ENCODE measurements around the gene MYO1D. TPM values are rescaled to one million over a fixed set of nuclear protein-coding genes. Genes with fewer than 3 reads are reported as not detected.

The MYO1D gene
- total RNA-seq, 1 experiment from 2014 or later: 35.7 TPM

- no peaks in the 10 kb centered on the region for H3K79me2 ChIP-seq (ENCODE audit: insufficient read depth, low read length)
- H3K4me2 ChIP-seq (ENCODE audit: low read length): no peak overlapping the region
- intact Hi-C loops (cut with micrococcal nuclease): no loop called here
- no TSS peak for BruUV-seq (replicated peaks)
- H3K9me3 ChIP-seq (ENCODE audit: control insufficient read depth in 1 of 2, insufficient read depth in 1 of 2, low read depth in 1 of 2, low read length in 2 of 2): no peaks in the 10 kb centered on the region
- ChIA-PET CTCF (no interaction called here), RAD21 (ENCODE audit: low non-redundant PET in 1 of 2, low total read pairs in 2 of 2, uncharacterized antibody in 2 of 2, unreplicated experiment in 2 of 2) (no interaction called here), POLR2A (no interaction called here)
- DNase-seq (ENCODE audit: low read depth, low spot score) (no peak), ATAC-seq (no peak)
- no peak for TF ChIP-seq POLR2AphosphoS5 (IDR thresholded peaks at IDR 0.05; ENCODE audit: low read depth, low read length)
- TF ChIP-seq, protein P1, sequence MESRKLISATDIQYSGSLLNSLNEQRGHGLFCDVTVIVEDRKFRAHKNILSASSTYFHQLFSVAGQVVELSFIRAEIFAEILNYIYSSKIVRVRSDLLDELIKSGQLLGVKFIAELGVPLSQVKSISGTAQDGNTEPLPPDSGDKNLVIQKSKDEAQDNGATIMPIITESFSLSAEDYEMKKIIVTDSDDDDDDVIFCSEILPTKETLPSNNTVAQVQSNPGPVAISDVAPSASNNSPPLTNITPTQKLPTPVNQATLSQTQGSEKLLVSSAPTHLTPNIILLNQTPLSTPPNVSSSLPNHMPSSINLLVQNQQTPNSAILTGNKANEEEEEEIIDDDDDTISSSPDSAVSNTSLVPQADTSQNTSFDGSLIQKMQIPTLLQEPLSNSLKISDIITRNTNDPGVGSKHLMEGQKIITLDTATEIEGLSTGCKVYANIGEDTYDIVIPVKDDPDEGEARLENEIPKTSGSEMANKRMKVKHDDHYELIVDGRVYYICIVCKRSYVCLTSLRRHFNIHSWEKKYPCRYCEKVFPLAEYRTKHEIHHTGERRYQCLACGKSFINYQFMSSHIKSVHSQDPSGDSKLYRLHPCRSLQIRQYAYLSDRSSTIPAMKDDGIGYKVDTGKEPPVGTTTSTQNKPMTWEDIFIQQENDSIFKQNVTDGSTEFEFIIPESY (IDR thresholded peaks at IDR 0.05; ENCODE audit: extremely low read depth, insufficient replicate concordance, low read length): no peak
- TF ChIP-seq POLR2A (IDR thresholded peaks at IDR 0.05; ENCODE audit: borderline replicate concordance, extremely low read depth, insufficient read depth, insufficient read length): no peak
- TF ChIP-seq CEBPB (IDR thresholded peaks at IDR 0.05; ENCODE audit: low read depth): no peak
- no peak for TF ChIP-seq TCF7L2 (IDR thresholded peaks at IDR 0.05; ENCODE audit: borderline replicate concordance, extremely low read depth, insufficient read depth, insufficient read length)
- no peak for TF ChIP-seq SIN3A (IDR thresholded peaks at IDR 0.05; ENCODE audit: low read depth)
- no peak for TF ChIP-seq EZH2 (IDR thresholded peaks at IDR 0.05)
- TF ChIP-seq YY1 (IDR thresholded peaks at IDR 0.05; ENCODE audit: extremely low read depth, insufficient replicate concordance, low read depth, low read length): no peak
- TF ChIP-seq CBX3 (IDR thresholded peaks at IDR 0.05; ENCODE audit: low read depth): no peak
- TF ChIP-seq EZH2phosphoT487 (IDR thresholded peaks at IDR 0.05; ENCODE audit: borderline replicate concordance): no peak
- TF ChIP-seq REST (IDR thresholded peaks at IDR 0.05; ENCODE audit: low read depth): no peak
- no peak for TF ChIP-seq SP1 (IDR thresholded peaks at IDR 0.05; ENCODE audit: low read depth)
- no peak for TF ChIP-seq RAD21 (IDR thresholded peaks at IDR 0.05; ENCODE audit: low read depth)
- TF ChIP-seq, protein P2, sequence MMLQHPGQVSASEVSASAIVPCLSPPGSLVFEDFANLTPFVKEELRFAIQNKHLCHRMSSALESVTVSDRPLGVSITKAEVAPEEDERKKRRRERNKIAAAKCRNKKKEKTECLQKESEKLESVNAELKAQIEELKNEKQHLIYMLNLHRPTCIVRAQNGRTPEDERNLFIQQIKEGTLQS (IDR thresholded peaks at IDR 0.05): no peak
- TF ChIP-seq, protein P3, sequence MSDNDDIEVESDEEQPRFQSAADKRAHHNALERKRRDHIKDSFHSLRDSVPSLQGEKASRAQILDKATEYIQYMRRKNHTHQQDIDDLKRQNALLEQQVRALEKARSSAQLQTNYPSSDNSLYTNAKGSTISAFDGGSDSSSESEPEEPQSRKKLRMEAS (IDR thresholded peaks at IDR 0.05): no peak
- no peak for TF ChIP-seq CTCF (IDR thresholded peaks at IDR 0.05 in 2 of 3, conservative IDR thresholded peaks at IDR 0.05 in 1 of 3; ENCODE audit: borderline replicate concordance in 1 of 3, insufficient read depth in 1 of 3, low read depth in 2 of 3, low read length in 2 of 3)
- TF ChIP-seq JUND (IDR thresholded peaks at IDR 0.05): no peak
- no peak for TF ChIP-seq EGR1 (IDR thresholded peaks at IDR 0.05; ENCODE audit: low read depth)
- TF ChIP-seq ELF1 (IDR thresholded peaks at IDR 0.05; ENCODE audit: borderline replicate concordance, low read depth): no peak
- no peak overlapping the region for H2AFZ ChIP-seq (ENCODE audit: low read depth, low read length, poor library complexity, severe bottlenecking)
- H3K9me2 ChIP-seq (ENCODE audit: insufficient read depth): no peaks in the 10 kb centered on the region
- no peaks in the 10 kb centered on the region for H4K20me1 ChIP-seq (ENCODE audit: insufficient read depth)
- H3K4me1 ChIP-seq (ENCODE audit: control insufficient read depth in 1 of 2, insufficient read depth in 2 of 2, low read length in 2 of 2): peaks cover 0 to 9% of the 10 kb centered on the region in 2 experiments; a peak in 1 of 4 replicates
- no peaks in the 10 kb centered on the region for H3K27me3 ChIP-seq (ENCODE audit: insufficient read depth, low read length)
- H3K4me3 ChIP-seq (replicated peaks in 1 of 2; ENCODE audit: low read depth in 1 of 2, low read length in 2 of 2): no peak overlapping the region
- H3K36me3 ChIP-seq (ENCODE audit: control insufficient read depth in 1 of 2, insufficient read depth in 2 of 2, low read length in 2 of 2): no peaks in the 10 kb centered on the region
- no peak overlapping the region for H3K27ac ChIP-seq (ENCODE audit: low read depth, low read length)
- no peak overlapping the region for H3K9ac ChIP-seq (ENCODE audit: low read length)
Measured at GRCh38 chr17:32553168-32553567, 323.8 kb downstream of the MYO1D start.

Measured in HCT116 (cell line).